ENCODE data around the gene KDELR1. TPM values are rescaled to one million over a fixed set of nuclear protein-coding genes. Genes with fewer than 3 reads are reported as not detected.

KDELR1 gene
- total RNA-seq, 3 donors from 2014 or later: 58.6 to 63.8 (median 61.3) TPM

DNA sequence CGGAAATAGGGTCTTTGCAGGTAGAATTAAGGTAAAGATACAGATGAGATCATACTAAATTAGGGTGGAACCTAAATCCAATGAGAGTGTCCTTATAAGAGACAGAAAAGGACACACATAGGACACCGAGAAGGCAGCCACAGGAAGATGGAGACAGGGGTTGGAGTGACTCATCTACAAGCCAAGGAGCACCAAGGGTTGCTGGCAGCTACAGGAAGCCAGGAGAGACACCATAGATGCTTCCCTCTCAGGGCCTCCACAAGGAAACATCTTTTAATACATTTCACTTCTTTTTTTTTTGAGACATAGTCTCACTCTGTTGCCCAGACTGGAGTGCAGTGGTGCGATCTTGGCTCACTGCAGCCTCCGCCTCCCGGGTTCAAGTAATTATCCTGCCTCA, 37.7 kb downstream of the KDELR1 start:
- H3K27me3 Mint-ChIP-seq (ENCODE audit: low read depth): no peaks in the 10 kb centered on the region
- H3K36me3 Mint-ChIP-seq (ENCODE audit: insufficient read depth): peaks cover 4% of the 10 kb centered on the region
- H3K9me3 Mint-ChIP-seq: no peaks in the 10 kb centered on the region
- no peak for ATAC-seq
- no peak overlapping the region for H3K4me3 Mint-ChIP-seq
- DNase-seq: no peak
- no peaks in the 10 kb centered on the region for H3K4me1 Mint-ChIP-seq (ENCODE audit: low read depth)

DNA sequence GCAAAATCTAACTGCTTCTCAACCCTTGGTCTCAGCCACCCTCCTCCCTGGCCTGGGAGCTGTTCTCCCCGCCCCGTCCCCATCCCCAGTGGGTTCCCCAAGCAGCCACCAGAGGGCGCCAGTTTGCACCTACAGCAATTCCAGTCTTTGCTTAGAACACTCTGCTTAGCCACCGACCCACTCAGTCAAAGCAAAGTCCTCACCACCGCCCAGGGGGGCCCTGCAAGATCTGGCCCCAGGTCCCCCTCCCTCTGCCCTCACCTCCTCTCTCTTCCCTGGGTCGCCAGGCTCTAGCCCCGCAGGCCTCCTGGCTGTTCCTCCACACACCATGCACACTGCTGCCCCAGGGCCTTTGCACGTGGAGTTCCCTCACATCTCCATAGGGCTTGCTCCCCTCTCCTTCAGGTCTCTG, 40.0 kb downstream of the KDELR1 start:
- Mint-ChIP-seq H3K9me3 (no peaks in the 10 kb centered on the region), H3K27me3 (ENCODE audit: low read depth) (no peaks in the 10 kb centered on the region), H3K4me1 (ENCODE audit: low read depth) (no peaks in the 10 kb centered on the region), H3K36me3 (ENCODE audit: insufficient read depth) (peaks cover 2% of the 10 kb centered on the region), H3K4me3 (no peak overlapping the region)
- DNase-seq: peak; percentile 78
- ATAC-seq: peak; percentile 93 to 96

DNA sequence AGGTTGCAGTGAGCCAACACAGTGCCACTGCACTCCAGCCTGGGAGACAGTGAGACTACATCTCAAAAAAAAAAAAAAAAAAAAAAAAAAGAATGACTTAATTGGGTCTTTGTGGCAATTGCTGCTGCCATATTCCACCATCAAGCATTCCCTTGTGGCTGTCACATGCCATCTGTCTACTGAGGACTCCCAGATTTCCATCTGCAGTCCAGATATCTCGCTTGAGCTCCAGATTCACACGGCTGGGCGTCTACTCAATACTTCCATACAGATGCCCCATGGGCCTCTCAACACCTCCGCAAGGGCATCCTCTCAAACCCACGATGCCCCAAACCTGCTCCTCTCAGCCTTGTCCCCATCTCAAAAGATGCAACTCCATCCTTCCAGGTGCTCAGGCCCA, 40.5 kb downstream of the KDELR1 start:
- Mint-ChIP-seq H3K4me3 (no peak overlapping the region), H3K36me3 (ENCODE audit: insufficient read depth) (peaks cover 2% of the 10 kb centered on the region), H3K9me3 (no peaks in the 10 kb centered on the region), H3K4me1 (ENCODE audit: low read depth) (no peaks in the 10 kb centered on the region), H3K27me3 (ENCODE audit: low read depth) (no peaks in the 10 kb centered on the region)
- ATAC-seq: no peak
- DNase-seq: no peak

GRCh38 chr19:48348737-48349136, 42.6 kb downstream of the KDELR1 start:
- peaks cover 2% of the 10 kb centered on the region for H3K36me3 Mint-ChIP-seq (ENCODE audit: insufficient read depth)
- H3K27me3 Mint-ChIP-seq (ENCODE audit: low read depth): no peaks in the 10 kb centered on the region
- no peak overlapping the region for H3K4me3 Mint-ChIP-seq
- DNase-seq: no peak
- no peak for ATAC-seq
- no peaks in the 10 kb centered on the region for H3K4me1 Mint-ChIP-seq (ENCODE audit: low read depth)
- no peaks in the 10 kb centered on the region for H3K9me3 Mint-ChIP-seq

DNA sequence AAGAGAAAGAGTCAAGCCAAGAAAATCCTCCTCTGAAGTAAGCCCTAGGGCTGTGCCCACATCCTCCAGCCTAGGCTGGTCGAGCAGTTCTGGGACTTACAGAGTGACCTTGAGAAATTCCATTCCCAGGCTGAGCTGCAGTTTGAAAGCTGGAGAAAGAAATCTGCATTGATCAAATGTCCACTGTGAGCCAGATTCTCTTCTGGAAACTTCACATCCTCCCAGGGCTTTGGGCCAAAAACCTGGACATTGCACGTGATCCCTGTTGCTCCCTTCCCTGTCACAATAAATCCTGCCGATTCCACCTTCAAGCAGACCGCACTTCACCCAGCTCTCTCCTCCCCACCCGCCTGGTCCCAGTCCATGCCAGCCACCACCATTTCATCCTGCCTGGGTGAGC, 43.3 kb downstream of the KDELR1 start:
- Mint-ChIP-seq H3K4me1 (ENCODE audit: low read depth) (no peaks in the 10 kb centered on the region), H3K27me3 (ENCODE audit: low read depth) (no peaks in the 10 kb centered on the region), H3K4me3 (no peak overlapping the region), H3K9me3 (no peaks in the 10 kb centered on the region), H3K36me3 (ENCODE audit: insufficient read depth) (peaks cover 7% of the 10 kb centered on the region)
- no peak for ATAC-seq
- no peak for DNase-seq

DNA sequence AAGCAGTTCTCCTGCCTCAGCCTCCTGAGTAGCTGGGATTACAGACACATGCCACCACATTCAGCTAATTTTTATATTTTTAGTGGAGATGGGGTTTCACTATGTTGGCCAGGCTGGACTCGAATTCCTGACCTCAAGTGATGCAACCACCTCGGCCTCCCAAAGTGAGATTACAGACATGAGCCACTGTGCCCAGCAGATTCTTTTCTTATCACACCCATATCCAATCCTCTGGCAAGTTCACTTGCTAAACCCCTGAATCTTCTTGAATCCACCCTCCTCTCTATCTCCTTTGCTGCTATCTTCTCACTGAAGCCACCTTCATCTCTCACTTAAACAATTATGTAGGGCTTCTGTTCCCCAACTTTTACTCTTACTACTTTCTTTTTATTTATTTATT, 45.2 kb downstream of the KDELR1 start:
- no peak for ATAC-seq

GRCh38 chr19:48344892-48345291, 46.5 kb downstream of the KDELR1 start:
- peaks cover 10% of the 10 kb centered on the region for H3K36me3 Mint-ChIP-seq (ENCODE audit: insufficient read depth)
- H3K4me1 Mint-ChIP-seq (ENCODE audit: low read depth): no peaks in the 10 kb centered on the region
- H3K27me3 Mint-ChIP-seq (ENCODE audit: low read depth): no peaks in the 10 kb centered on the region
- no peak overlapping the region for H3K4me3 Mint-ChIP-seq
- ATAC-seq: no peak
- DNase-seq: no peak
- no peaks in the 10 kb centered on the region for H3K9me3 Mint-ChIP-seq

More for the DNA sequence above, 45.2 kb downstream of the KDELR1 start:
- H3K9me3 Mint-ChIP-seq: no peaks in the 10 kb centered on the region
- no peaks in the 10 kb centered on the region for H3K4me1 Mint-ChIP-seq (ENCODE audit: low read depth)
- H3K36me3 Mint-ChIP-seq (ENCODE audit: insufficient read depth): peaks cover 10% of the 10 kb centered on the region
- H3K27me3 Mint-ChIP-seq (ENCODE audit: low read depth): no peaks in the 10 kb centered on the region
- no peak for DNase-seq
- no peak overlapping the region for H3K4me3 Mint-ChIP-seq

DNA sequence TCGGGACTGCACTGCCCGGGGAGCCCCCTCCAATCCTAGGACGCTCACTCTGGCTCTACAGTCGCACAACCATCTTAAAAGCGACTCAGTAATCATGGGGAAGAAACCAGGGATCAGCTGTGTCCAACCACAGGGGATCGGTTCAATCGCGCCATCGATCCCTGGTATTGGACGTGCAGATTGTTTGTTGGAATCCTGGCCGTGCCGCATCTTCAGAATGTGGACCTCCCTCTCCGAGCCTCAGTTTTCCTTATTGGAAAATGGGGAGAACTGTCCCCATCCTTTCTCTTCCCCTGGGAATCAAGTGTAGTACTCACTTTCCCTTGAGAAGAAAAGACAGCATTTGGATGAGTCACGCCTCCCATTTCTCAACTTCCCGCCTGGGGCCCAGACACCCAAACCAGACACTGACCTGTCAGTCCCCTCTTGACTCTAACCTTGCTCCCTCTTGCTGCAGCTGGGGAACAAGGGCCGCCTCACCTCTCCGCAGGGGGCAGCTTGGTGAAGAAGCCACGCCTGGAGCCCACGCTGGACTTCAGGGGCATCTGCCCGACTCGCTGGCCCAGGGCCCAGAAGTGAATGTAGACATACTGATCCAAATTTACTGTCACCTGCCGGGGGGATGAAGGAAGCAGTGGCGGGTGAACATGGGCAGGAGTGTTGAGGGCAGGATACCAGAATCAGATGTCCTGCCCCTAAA, 48.4 kb downstream of the KDELR1 start:
- ATAC-seq (no peak), DNase-seq (no peak)
- Mint-ChIP-seq H3K4me3 (no peak overlapping the region), H3K9me3 (no peaks in the 10 kb centered on the region), H3K4me1 (ENCODE audit: low read depth) (no peaks in the 10 kb centered on the region), H3K36me3 (ENCODE audit: insufficient read depth) (peaks cover 8% of the 10 kb centered on the region), H3K27me3 (ENCODE audit: low read depth) (no peaks in the 10 kb centered on the region)

DNA sequence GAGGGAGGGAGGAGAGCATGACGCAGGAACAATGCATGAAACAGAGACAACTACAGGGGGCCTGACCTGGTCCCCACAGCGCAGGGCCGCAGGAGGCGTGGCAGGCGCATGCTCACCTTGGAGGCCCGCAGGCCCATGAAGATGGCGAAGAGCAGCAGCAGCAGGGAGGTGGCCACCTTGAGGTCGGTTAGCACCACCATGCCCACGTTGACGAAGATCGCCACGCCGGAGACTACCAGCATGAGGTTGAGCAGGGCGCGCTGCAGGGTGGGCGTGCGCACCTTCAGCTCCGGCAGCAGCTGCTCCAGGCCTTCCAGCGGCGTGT, 49.0 kb downstream of the KDELR1 start:
- Mint-ChIP-seq H3K4me3 (no peak overlapping the region), H3K27me3 (ENCODE audit: low read depth) (no peaks in the 10 kb centered on the region), H3K36me3 (ENCODE audit: insufficient read depth) (peaks cover 8% of the 10 kb centered on the region), H3K4me1 (ENCODE audit: low read depth) (no peaks in the 10 kb centered on the region), H3K9me3 (no peaks in the 10 kb centered on the region)
- ATAC-seq (no peak), DNase-seq (no peak)

GRCh38 chr19:48341515-48342413, 49.6 kb downstream of the KDELR1 start:
- no peak overlapping the region for H3K4me3 Mint-ChIP-seq
- no peaks in the 10 kb centered on the region for H3K4me1 Mint-ChIP-seq (ENCODE audit: low read depth)
- H3K9me3 Mint-ChIP-seq: no peaks in the 10 kb centered on the region
- ATAC-seq: no peak
- peaks cover 8% of the 10 kb centered on the region for H3K36me3 Mint-ChIP-seq (ENCODE audit: insufficient read depth)
- DNase-seq: no peak
- H3K27me3 Mint-ChIP-seq (ENCODE audit: low read depth): no peaks in the 10 kb centered on the region

DNA sequence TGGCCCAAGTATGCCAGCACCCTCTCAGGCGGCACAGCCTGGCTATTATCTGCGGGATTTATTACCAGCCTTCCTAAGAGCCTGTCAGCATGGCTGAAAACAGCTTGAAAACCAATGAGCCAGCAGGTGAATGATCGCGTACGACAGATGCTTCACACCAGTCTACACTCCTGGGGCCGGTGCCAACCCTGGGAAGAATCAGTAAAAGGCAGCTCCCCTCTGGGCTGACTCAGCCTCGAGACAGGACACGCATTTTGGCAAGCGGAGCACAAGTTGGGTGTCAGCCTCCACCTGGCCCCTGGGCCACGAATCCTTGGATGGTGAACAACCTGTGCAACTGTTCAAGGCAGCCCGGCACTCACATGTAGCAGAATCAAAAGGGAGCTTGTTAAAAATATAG, 50.4 kb downstream of the KDELR1 start:
- DNase-seq: no peak
- no peak overlapping the region for H3K4me3 Mint-ChIP-seq
- no peaks in the 10 kb centered on the region for H3K9me3 Mint-ChIP-seq
- H3K36me3 Mint-ChIP-seq (ENCODE audit: insufficient read depth): peaks cover 8% of the 10 kb centered on the region
- H3K4me1 Mint-ChIP-seq (ENCODE audit: low read depth): no peaks in the 10 kb centered on the region
- ATAC-seq: no peak
- no peaks in the 10 kb centered on the region for H3K27me3 Mint-ChIP-seq (ENCODE audit: low read depth)

DNA sequence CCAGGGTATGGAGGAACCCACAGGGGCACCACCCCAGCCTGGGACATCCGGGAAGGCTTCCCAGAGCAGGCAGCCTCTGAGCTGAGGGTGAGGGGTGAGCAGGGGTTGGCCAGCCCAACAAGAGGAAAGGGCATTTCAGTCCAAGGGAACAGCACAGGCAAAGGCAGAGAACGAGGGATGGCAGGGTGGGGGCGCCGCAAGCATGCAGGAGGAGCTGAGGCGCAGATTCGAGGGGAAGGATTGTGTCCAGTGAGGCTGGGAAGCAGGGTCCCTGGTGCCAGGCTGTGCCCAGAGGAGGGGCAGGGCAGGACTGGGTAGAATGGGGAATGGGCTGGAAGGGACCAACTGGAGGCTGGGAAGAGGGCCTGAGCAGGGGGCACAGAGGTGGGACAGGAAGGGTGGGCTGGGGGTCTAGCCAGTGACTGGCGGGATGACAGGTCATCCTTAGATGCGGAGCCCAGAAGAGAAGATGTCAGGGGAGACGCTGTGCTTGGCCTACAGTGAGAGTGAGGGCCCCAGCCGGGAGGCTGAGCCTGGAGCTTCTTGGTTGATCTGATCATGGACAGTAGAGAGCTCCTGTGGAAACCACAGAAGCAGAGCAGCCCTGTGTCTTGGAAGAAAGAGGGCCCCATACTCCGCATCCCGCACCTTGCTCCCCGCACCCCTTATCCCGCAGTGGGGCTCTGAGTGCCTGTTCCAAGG, 52.4 kb downstream of the KDELR1 start:
- peaks cover 8% of the 10 kb centered on the region for H3K36me3 Mint-ChIP-seq (ENCODE audit: insufficient read depth)
- H3K27me3 Mint-ChIP-seq (ENCODE audit: low read depth): no peaks in the 10 kb centered on the region
- peaks cover 9% of the 10 kb centered on the region for H3K4me1 Mint-ChIP-seq (ENCODE audit: low read depth)
- no peak for ATAC-seq
- no peak overlapping the region for H3K4me3 Mint-ChIP-seq
- no peak for DNase-seq
- H3K9me3 Mint-ChIP-seq: no peaks in the 10 kb centered on the region

DNA sequence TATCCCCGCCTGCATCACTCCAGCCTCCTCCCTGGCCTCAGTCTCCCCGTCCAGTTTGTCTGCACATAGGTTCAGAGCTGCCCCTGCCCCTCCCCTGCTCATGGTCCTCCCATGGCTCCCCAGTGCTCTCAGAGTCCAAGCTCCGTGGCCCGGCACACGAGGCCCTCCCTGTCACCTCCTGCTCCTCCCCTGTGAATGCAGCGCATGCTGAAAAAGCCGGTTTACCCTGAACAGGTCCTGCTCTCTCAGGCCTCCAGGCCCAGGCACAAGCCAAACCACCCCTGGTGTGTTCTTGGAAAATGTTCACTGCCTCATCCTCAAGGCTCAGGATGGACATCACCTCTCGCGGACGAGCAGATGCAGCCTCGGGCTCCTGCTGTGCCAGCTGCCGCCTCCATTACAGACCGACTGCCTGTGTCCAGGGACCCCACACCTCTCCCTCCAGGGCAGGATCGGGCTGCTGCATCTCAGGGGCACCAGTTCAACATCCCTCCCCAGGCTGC, 53.0 kb downstream of the KDELR1 start:
- Mint-ChIP-seq H3K4me1 (ENCODE audit: low read depth) (peaks cover 13% of the 10 kb centered on the region), H3K27me3 (ENCODE audit: low read depth) (no peaks in the 10 kb centered on the region), H3K9me3 (no peaks in the 10 kb centered on the region), H3K4me3 (no peak overlapping the region), H3K36me3 (ENCODE audit: insufficient read depth) (peaks cover 5% of the 10 kb centered on the region)
- DNase-seq (no peak), ATAC-seq (no peak)

Measured in activated T-cell treated with anti-CD3 and anti-CD28 coated beads, Interleukin-2, amount 50 U/mL, for 4 hours (primary cell).